H9 (cell line): ENCODE results near the gene KANSL1. TPM values are rescaled to one million over a fixed set of nuclear protein-coding genes. Genes with fewer than 3 reads are reported as not detected.

Source experiments
- DNase-seq: peaks from one replicate; pipeline ENCODE4 v3.0.0-alpha.2; 2017
- H2AFZ ChIP-seq: one replicate; pipeline ENCODE4 v1.6.1; 2013; ENCODE audit warnings: mild to moderate bottlenecking, low read length, control low read depth, moderate library complexity
- H2AK5ac ChIP-seq: 2 replicates; pipeline ENCODE4 v1.6.1; 2013; ENCODE audit warnings: low read length, control low read depth, mixed read lengths; ENCODE audit not compliant: insufficient read length
- H2BK120ac ChIP-seq: one replicate; pipeline ENCODE4 v1.6.1; 2013; ENCODE audit warnings: low read depth, mild to moderate bottlenecking, low read length, control low read depth, inconsistent platforms; ENCODE audit not compliant: poor library complexity, severe bottlenecking
- H2BK12ac ChIP-seq: 2 replicates; pipeline ENCODE4 v1.6.1; 2013; ENCODE audit warnings: low read length, control low read depth, mixed read lengths, low read depth; ENCODE audit not compliant: insufficient read length
- H2BK15ac ChIP-seq: 2 replicates; pipeline ENCODE4 v1.6.1; 2013; ENCODE audit warnings: low read depth, low read length, control low read depth
- H2BK20ac ChIP-seq: one replicate; pipeline ENCODE4 v1.6.1; 2013; ENCODE audit warnings: low read depth, mild to moderate bottlenecking, low read length, control low read depth, inconsistent platforms; ENCODE audit not compliant: poor library complexity, severe bottlenecking
- H2BK5ac ChIP-seq: 2 replicates; pipeline ENCODE4 v1.6.1; 2013; ENCODE audit warnings: low read length, control low read depth, mixed read lengths; ENCODE audit not compliant: insufficient read length
- H3K14ac ChIP-seq: 2 replicates; pipeline ENCODE4 v1.6.1; 2013; ENCODE audit warnings: low read length, control low read depth; ENCODE audit not compliant: insufficient read depth
- H3K18ac ChIP-seq: 2 replicates; pipeline ENCODE4 v1.6.1; 2013; ENCODE audit warnings: low read depth, mild to moderate bottlenecking, mixed read lengths, low read length, control low read depth; ENCODE audit not compliant: insufficient read length
- H3K23ac ChIP-seq: 2 replicates; pipeline ENCODE4 v1.6.1; 2013; ENCODE audit warnings: low read length, control low read depth, mixed read lengths, low read depth; ENCODE audit not compliant: insufficient read length
- H3K23me2 ChIP-seq: 2 replicates; pipeline ENCODE4 v1.6.1; 2013; ENCODE audit warnings: low read depth, mild to moderate bottlenecking, mixed read lengths, low read length, control low read depth; ENCODE audit not compliant: insufficient read length, poor library complexity, severe bottlenecking
- H3K27ac ChIP-seq: 2 replicates; pipeline ENCODE4 v1.5.1; 2013; ENCODE audit warnings: low read length, control low read depth, mixed read lengths, low read depth; ENCODE audit not compliant: insufficient read length
- H3K27me3 ChIP-seq: 2 replicates; pipeline ENCODE4 v1.6.1; 2013; ENCODE audit warnings: low read length, control low read depth, inconsistent platforms; ENCODE audit not compliant: insufficient read depth
- H3K4ac ChIP-seq: 2 replicates; pipeline ENCODE4 v1.6.1; 2013; ENCODE audit warnings: low read depth, mild to moderate bottlenecking, control low read depth, inconsistent platforms, low read length, moderate library complexity
- H3K4me1 ChIP-seq: 2 replicates; pipeline ENCODE4 v1.6.1; 2013; ENCODE audit warnings: low read length, control low read depth, inconsistent platforms; ENCODE audit not compliant: insufficient read depth
- H3K4me2 ChIP-seq: 2 replicates; pipeline ENCODE4 v1.6.1; 2013; ENCODE audit warnings: low read length, control low read depth, mixed read lengths; ENCODE audit not compliant: insufficient read length, insufficient read depth
- H3K56ac ChIP-seq: 2 replicates; pipeline ENCODE4 v1.6.1; 2013; ENCODE audit warnings: low read depth, mild to moderate bottlenecking, mixed read lengths, low read length, control low read depth; ENCODE audit not compliant: insufficient read length
- H3K79me1 ChIP-seq: 2 replicates; pipeline ENCODE4 v1.6.1; 2013; ENCODE audit warnings: low read depth, mild to moderate bottlenecking, moderate library complexity, low read length, control low read depth, inconsistent platforms; ENCODE audit not compliant: insufficient read depth, poor library complexity, severe bottlenecking
- H3K79me2 ChIP-seq: 2 replicates; pipeline ENCODE4 v1.6.1; 2013; ENCODE audit warnings: low read length, control low read depth, inconsistent platforms; ENCODE audit not compliant: insufficient read depth
- H3K9ac ChIP-seq: 2 replicates; pipeline ENCODE4 v1.6.1; 2013; ENCODE audit warnings: low read length, control low read depth, mixed read lengths; ENCODE audit not compliant: insufficient read length; ENCODE audit errors: extremely low read depth
- H3K9me3 ChIP-seq: one replicate; pipeline ENCODE4 v1.6.1; 2013; ENCODE audit warnings: low read depth, low read length, inconsistent platforms; ENCODE audit not compliant: control insufficient read depth
- H3T11ph ChIP-seq: one replicate; pipeline ENCODE4 v1.6.1; 2013; ENCODE audit warnings: mild to moderate bottlenecking, low read length, control low read depth, inconsistent platforms
- H4K20me1 ChIP-seq: one replicate; pipeline ENCODE4 v1.6.1; 2013; ENCODE audit not compliant: control insufficient read depth, insufficient read length, insufficient read depth
- H4K5ac ChIP-seq: 2 replicates; pipeline ENCODE4 v1.6.1; 2013; ENCODE audit warnings: low read depth, mild to moderate bottlenecking, mixed read lengths, low read length, control low read depth; ENCODE audit not compliant: insufficient read length
- H4K8ac ChIP-seq: replicated peaks from 2 replicates; pipeline ENCODE4 v1.6.1; 2013; ENCODE audit warnings: low read length, control low read depth, mixed read lengths, low read depth; ENCODE audit not compliant: insufficient read length
- H4K91ac ChIP-seq: 2 replicates; pipeline ENCODE4 v1.6.1; 2013; ENCODE audit warnings: low read depth, mild to moderate bottlenecking, moderate library complexity, mixed read lengths, low read length, control low read depth; ENCODE audit not compliant: insufficient read length
- H3K27ac Mint-ChIP-seq, 3 experiments: 2 replicates in 2 of 3; 3 replicates in 1 of 3; pipeline ENCODE4 v1.8.0; 2020 to 2021; ENCODE audit warnings: mixed read lengths in 3 of 3, mild to moderate bottlenecking in 1 of 3, moderate library complexity in 1 of 3
- H3K27me3 Mint-ChIP-seq: 2 replicates; pipeline ENCODE4 v1.8.0; 2021; ENCODE audit warnings: low read depth, mild to moderate bottlenecking, moderate library complexity, mixed read lengths
- H3K36me3 Mint-ChIP-seq, 3 experiments: 2 replicates in 2 of 3; 3 replicates in 1 of 3; pipeline ENCODE4 v1.8.0; 2020 to 2021; ENCODE audit warnings: low read depth in 3 of 3, mixed read lengths in 3 of 3; ENCODE audit not compliant: insufficient read depth in 1 of 3
- H3K4me1 Mint-ChIP-seq, 2 experiments: 2 replicates each; pipeline ENCODE4 v1.8.0; 2020; ENCODE audit warnings: mixed read lengths in 2 of 2
- H3K4me3 Mint-ChIP-seq, 2 experiments: 2 replicates in 1 of 2; 3 replicates in 1 of 2; pipeline ENCODE4 v1.8.0; 2020 to 2021; ENCODE audit warnings: mild to moderate bottlenecking in 2 of 2, mixed read lengths in 2 of 2, moderate library complexity in 1 of 2
- H3K9me3 Mint-ChIP-seq, 2 experiments: 2 replicates in 1 of 2; 3 replicates in 1 of 2; pipeline ENCODE4 v1.8.0; 2020; ENCODE audit warnings: mild to moderate bottlenecking in 2 of 2, mixed read lengths in 2 of 2, moderate library complexity in 1 of 2
- CTCF ChIP-seq: fragments of 200-600 bp; sonication (generic); conservative IDR thresholded peaks from 3 replicates; pipeline ENCODE4 v1.8.0; 2021; ENCODE audit warnings: antibody characterized with exemption, mild to moderate bottlenecking
- WGBS: extraction: QIAGEN DNeasy Blood & Tissue Kit; methylation state at CpG from one replicate; pipeline ENCODE4 v1.1.7; 2013; ENCODE audit warnings: missing lambda C conversion rate, low lambda C conversion rate, mixed read lengths; ENCODE audit not compliant: insufficient read length; ENCODE audit errors: extremely low coverage; 5-methylcytosine and 5-hydroxymethylcytosine counted together
- total RNA-seq: library from RNA; stranded (reverse); gene quantifications from 2 replicates; pipeline ENCODE4 v1.2.1, GENCODE V29; 2021

Gene KANSL1
- total RNA-seq, 1 experiment from 2014 or later = 114 TPM

- Histone ChIP-seq H3K4ac (no peak overlapping the region), H3K27me3 (no peaks in the 10 kb centered on the region), H3K4me1 (no peaks in the 10 kb centered on the region), H3K18ac (no peak overlapping the region), H3K9me3 (no peaks in the 10 kb centered on the region), H3K56ac (no peak overlapping the region), H2BK120ac (no peak overlapping the region), H3K9ac (no peak overlapping the region), H3K23me2 (no peaks in the 10 kb centered on the region), H2BK5ac (no peak overlapping the region), H4K8ac (no peak overlapping the region), H4K5ac (no peak overlapping the region), H4K20me1 (no peaks in the 10 kb centered on the region), H3K14ac (no peak overlapping the region), H2BK15ac (no peak overlapping the region), H3K4me2 (no peak overlapping the region), H3K23ac (no peak overlapping the region), H4K91ac (no peak overlapping the region), H2BK12ac (no peak overlapping the region), H3K27ac (no peak overlapping the region), H2AFZ (no peak overlapping the region), H3T11ph (no peak overlapping the region), H3K79me1 (no peaks in the 10 kb centered on the region), H3K79me2 (peaks cover 9% of the 10 kb centered on the region; the same call in 1 of the 2 replicates), H2AK5ac (no peak overlapping the region), H2BK20ac (no peak overlapping the region)
- no peaks in the 10 kb centered on the region; the same call in 1 of the 2 replicates for H3K27me3 Mint-ChIP-seq
- H3K36me3 Mint-ChIP-seq = peaks cover 14 to 27% (median 27%) of the 10 kb centered on the region in 3 experiments
- H3K9me3 Mint-ChIP-seq = no peaks in the 10 kb centered on the region
- no peak overlapping the region for H3K27ac Mint-ChIP-seq
- no peak for TF ChIP-seq CTCF
- WGBS = no CpG with 5 or more reads among the region's 6 CpGs
- H3K4me3 Mint-ChIP-seq = no peak overlapping the region
- no peak for DNase-seq
- peaks cover 25 to 28% of the 10 kb centered on the region in 2 experiments for H3K4me1 Mint-ChIP-seq
Observed at GRCh38 chr17:46085522-46085921, 107.7 kb downstream of the KANSL1 start.
